IgD-negative memory B cell (primary cell): Measurements from ENCODE around the gene TSPO2. TPM values are rescaled to one million over a fixed set of nuclear protein-coding genes. Genes with fewer than 3 reads are reported as not detected.
A peak's percentile ranks its signal among the peaks of the same experiment; 100 is the strongest.

ENCODE experiments used
- H3K27ac Mint-ChIP-seq, 3 donors: one replicate each; pipeline ENCODE4 v1.8.0; 2020 to 2022; ENCODE audit warnings: mild to moderate bottlenecking in 3 of 3, mixed read lengths in 3 of 3, moderate library complexity in 1 of 3
- H3K27me3 Mint-ChIP-seq: one replicate; pipeline ENCODE4 v1.8.0; 2021; ENCODE audit warnings: mixed read lengths
- H3K36me3 Mint-ChIP-seq: one replicate; pipeline ENCODE4 v1.8.0; 2020; ENCODE audit warnings: mild to moderate bottlenecking, mixed read lengths
- H3K4me1 Mint-ChIP-seq, 3 donors: one replicate each; pipeline ENCODE4 v1.8.0; 2020 to 2022; ENCODE audit warnings: mixed read lengths in 3 of 3, mild to moderate bottlenecking in 1 of 3
- H3K4me3 Mint-ChIP-seq, 4 donors: one replicate each; pipeline ENCODE4 v1.8.0; 2020 to 2022; ENCODE audit warnings: mild to moderate bottlenecking in 4 of 4, mixed read lengths in 4 of 4, moderate library complexity in 3 of 4
- H3K9me3 Mint-ChIP-seq, 3 donors: one replicate each; pipeline ENCODE4 v1.8.0; 2020 to 2021; ENCODE audit warnings: mixed read lengths in 3 of 3, mild to moderate bottlenecking in 1 of 3
- polyA plus RNA-seq: library from polyadenylated mRNA; unstranded; fragments of 300-500 nt; fragmentation: Illumina TruSeq; gene quantifications from one replicate; pipeline ENCODE4 v1.2.3, GENCODE V29; 2021

TSPO2 gene
- polyA plus RNA-seq, 1 donor from 2014 or later, result not detected

DNA sequence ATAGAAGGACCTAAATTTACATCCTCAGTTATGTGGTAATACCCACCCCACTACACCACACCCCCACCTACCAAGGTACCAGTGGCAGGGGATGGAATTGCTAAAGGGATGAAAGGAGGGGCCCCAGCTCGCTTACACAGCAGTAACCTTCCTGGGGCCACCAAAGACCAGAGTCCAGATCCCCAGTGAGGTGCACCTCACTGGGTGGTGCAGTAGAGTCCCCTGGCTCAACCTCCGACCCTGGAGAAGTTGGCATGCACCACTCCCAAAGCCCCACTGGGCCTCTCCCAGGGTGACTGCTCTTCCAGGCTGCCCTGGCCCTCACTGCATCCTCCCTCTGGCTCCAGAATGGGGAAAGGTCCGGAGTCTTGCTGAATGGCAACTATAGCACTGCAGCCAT lies 4.1 kb upstream of the TSPO2 start:
- no peaks in the 10 kb centered on the region for H3K9me3 Mint-ChIP-seq
- H3K27ac Mint-ChIP-seq, result no peak overlapping the region
- H3K36me3 Mint-ChIP-seq, result peaks cover under 1% of the 10 kb centered on the region
- no peak overlapping the region for H3K4me3 Mint-ChIP-seq
- H3K4me1 Mint-ChIP-seq, result peaks cover 0 to under 1% (median 0%) of the 10 kb centered on the region in 3 donors
- no peaks in the 10 kb centered on the region for H3K27me3 Mint-ChIP-seq

- H3K4me3 Mint-ChIP-seq, result no peak within 1 kb of the TSS
- no peak within 1 kb of the TSS for H3K27ac Mint-ChIP-seq
- H3K4me1 Mint-ChIP-seq, result no peaks in the 10 kb centered on the region
- H3K9me3 Mint-ChIP-seq, result no peaks in the 10 kb centered on the region
- peaks cover 7% of the 10 kb centered on the region for H3K36me3 Mint-ChIP-seq
- no peaks in the 10 kb centered on the region for H3K27me3 Mint-ChIP-seq
These were observed 2.9 kb upstream of the TSPO2 start, which contains the start of gene UNC5CL for GRCh38 chr6:41039060-41039998. TSS of gene UNC5CL (minus strand) at chr6:41039221. CDS start at chr6:41035074, 4,147 bp downstream.

DNA sequence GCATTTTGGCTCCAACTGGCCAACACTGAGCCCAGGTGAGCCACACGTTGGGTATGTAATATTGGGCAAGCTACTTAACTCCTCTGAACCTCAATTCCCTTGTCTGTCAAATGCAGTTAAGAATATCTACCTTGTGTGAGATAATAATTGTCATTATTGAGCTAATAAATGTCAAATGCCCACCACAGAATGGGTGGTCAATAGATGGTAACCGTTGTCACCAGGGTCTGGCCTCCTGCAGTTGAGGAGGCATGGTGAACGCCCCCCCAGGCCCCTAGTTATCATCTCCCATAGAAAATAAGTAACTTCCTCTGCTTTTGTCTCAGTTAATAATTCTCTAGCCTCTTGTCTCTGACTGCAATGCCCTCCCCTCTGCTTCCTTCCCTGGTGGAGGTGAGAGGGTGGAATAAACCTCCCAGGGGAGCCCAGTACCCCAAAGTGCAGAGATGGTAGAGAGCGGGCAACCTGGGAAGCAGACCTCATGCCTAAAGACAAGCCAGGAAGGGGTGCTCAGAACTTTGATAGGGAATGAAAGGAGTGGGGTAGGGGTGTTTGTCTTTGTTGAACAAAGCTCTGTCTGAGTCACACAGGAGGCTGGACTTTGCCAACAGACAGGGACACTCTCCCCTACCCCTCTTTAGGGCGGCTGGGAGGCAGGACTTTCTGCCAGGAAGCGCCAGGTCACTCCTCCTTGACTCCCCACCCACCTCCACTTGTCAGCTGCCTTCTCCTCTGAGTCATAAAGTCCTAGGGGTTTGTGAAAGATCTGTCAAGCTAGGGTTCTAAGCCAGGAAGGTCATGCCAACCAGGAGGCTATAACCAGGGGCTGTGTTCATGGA lies 1.9 kb upstream of the TSPO2 start:
- H3K27me3 Mint-ChIP-seq, result no peaks in the 10 kb centered on the region
- no peaks in the 10 kb centered on the region for H3K4me1 Mint-ChIP-seq
- H3K9me3 Mint-ChIP-seq, result no peaks in the 10 kb centered on the region
- peaks cover 7% of the 10 kb centered on the region for H3K36me3 Mint-ChIP-seq
- no peak overlapping the region for H3K4me3 Mint-ChIP-seq
- no peak overlapping the region for H3K27ac Mint-ChIP-seq

DNA sequence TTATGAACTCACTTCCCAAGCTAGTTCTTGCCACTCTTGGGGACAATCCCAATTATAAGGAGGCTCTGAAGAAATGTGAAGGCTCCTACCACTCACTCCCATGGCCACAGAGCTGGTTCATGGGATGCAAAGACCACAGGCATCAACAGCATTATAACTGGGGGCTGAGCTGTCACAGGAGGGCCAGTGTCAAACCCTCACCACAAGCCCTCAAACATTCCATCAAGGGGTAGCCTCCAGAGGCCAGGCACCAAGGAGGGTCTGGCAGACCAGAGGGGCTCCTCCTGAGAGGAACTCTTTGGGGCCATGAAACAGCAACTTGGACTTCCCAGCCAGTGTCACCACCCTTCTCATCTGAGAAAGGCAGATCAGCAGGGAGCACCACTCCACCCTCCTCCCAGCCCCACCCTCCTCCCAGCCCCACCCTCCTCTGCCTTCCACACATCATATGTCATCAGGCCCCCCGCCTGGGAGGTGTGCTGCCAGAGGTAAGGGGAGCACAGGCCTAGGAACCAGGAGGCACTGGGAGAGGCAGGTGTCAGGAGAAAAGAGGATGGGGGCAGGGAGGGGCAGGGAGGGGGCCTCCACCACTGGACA lies 1.2 kb upstream of the TSPO2 start:
- Mint-ChIP-seq H3K27ac (no peak overlapping the region), H3K4me1 (no peaks in the 10 kb centered on the region)

GRCh38 chr6:41043151-41043550 lies 884 bp downstream of the TSPO2 start:
- Mint-ChIP-seq H3K27me3 (no peaks in the 10 kb centered on the region), H3K4me3 (no peak overlapping the region), H3K4me1 (no peaks in the 10 kb centered on the region), H3K36me3 (peaks cover 7% of the 10 kb centered on the region), H3K9me3 (no peaks in the 10 kb centered on the region), H3K27ac (peak overlapping the region in 1 of 3 donors; percentile 87)

More for the DNA sequence above, 1.2 kb upstream of the TSPO2 start:
- Mint-ChIP-seq H3K27me3 (no peaks in the 10 kb centered on the region), H3K36me3 (peaks cover 7% of the 10 kb centered on the region), H3K4me3 (no peak overlapping the region), H3K9me3 (no peaks in the 10 kb centered on the region)

DNA sequence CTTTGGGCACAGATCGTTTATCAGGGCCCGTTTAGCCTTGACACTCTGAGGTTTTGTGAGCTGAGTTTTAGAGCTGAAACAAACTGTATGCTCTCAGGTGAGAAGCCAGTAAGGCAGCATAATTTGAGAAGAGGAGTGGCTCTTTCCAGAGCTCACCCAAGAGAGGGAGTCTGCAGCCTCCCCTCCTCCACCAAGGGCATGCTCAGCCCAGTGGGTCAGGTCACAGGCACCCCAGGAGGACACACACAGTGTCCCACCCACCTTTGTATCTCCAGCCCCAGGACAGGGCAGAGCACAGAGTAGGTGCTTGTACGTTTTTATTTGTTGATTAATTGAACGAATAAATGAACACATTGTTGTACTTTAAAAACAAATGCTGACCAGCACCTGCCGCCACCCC lies 3.4 kb downstream of the TSPO2 start:
- H3K4me1 Mint-ChIP-seq, result no peaks in the 10 kb centered on the region
- no peaks in the 10 kb centered on the region for H3K27me3 Mint-ChIP-seq
- no peak overlapping the region for H3K27ac Mint-ChIP-seq
- H3K9me3 Mint-ChIP-seq, result no peaks in the 10 kb centered on the region
- H3K36me3 Mint-ChIP-seq, result peaks cover 11% of the 10 kb centered on the region
- H3K4me3 Mint-ChIP-seq, result no peak overlapping the region

DNA sequence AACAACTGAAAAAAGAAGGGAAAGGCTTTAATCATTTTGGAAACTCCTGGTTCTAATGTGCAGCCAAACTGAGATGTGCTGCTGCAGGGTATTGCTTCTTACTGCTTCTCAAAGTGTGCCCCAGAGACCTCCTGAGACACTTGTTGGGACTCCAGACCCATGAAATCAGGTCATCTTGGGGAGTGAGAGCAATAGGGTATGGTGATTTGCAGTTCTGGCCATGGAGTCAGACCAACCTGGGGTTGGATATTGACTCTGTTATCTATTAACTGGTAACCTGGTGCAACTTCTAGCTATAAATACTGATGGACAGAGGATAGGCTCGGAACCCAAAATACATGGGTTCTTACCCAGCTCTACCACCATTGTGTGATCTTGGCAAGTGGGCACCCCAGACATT lies 3.8 kb downstream of the TSPO2 start:
- no peaks in the 10 kb centered on the region for H3K27me3 Mint-ChIP-seq
- H3K27ac Mint-ChIP-seq, result no peak overlapping the region
- peaks cover 11% of the 10 kb centered on the region for H3K36me3 Mint-ChIP-seq
- H3K4me3 Mint-ChIP-seq, result no peak overlapping the region
- no peaks in the 10 kb centered on the region for H3K9me3 Mint-ChIP-seq
- H3K4me1 Mint-ChIP-seq, result no peaks in the 10 kb centered on the region

- no peaks in the 10 kb centered on the region for H3K9me3 Mint-ChIP-seq
- H3K4me1 Mint-ChIP-seq, result peaks cover 6 to 10% (median 9%) of the 10 kb centered on the region in 3 donors
- no peaks in the 10 kb centered on the region for H3K27me3 Mint-ChIP-seq
- peaks cover 11% of the 10 kb centered on the region for H3K36me3 Mint-ChIP-seq
- no peak overlapping the region for H3K27ac Mint-ChIP-seq
- no peak overlapping the region for H3K4me3 Mint-ChIP-seq
These were observed 5.0 kb downstream of the TSPO2 start for GRCh38 chr6:41047306-41047705.

DNA sequence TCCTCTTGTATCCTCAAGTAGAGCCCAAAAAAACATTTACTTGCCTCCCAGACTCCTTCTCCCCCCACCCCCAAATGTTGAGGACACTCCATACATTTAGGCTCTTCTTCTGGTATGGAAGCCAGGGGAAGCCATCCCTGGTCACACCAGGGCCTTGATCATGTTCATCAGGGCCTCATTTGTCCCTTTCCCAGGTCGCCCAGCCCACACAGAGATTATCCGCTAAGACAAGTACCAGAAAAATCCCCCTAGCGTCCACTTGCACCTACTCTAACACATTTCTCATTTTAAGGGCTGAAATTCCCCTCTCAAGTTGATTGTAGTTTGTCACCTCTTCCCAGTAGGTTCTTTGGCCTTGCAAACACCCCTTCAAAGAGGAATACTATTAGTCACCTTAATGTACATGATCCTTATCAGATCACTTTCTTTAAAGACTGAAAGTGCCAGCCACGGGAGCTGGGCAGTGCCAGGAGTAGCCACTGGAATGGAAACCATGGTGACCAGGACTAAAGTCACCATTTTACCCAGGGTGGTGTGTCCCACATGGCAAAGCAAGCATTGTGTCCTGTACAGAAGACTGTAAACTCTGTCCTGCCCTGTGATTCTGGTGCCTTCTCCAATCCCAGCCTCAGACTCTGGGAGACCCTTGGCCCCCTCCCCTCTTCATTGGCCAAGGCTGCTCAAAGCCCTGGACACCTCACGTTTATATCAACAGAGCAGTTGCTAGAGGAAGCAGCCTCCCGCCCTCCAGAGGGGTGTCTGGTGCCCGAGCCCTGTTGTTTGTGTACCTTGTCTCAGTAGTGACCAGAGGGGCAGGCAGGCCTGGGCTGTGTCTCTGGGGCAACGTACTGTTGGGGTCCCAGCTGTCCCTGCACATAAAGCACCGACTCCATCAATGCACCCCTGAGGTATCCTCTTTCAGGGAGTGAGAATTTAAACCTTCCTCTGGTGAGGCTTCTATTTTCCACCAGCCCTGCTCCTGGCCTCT lies 5.8 kb downstream of the TSPO2 start:
- H3K27ac Mint-ChIP-seq, result no peak overlapping the region
- H3K9me3 Mint-ChIP-seq, result no peaks in the 10 kb centered on the region
- peaks cover 11% of the 10 kb centered on the region for H3K36me3 Mint-ChIP-seq
- H3K4me3 Mint-ChIP-seq, result no peak overlapping the region
- H3K4me1 Mint-ChIP-seq, result peaks cover 6 to 16% (median 9%) of the 10 kb centered on the region in 3 donors
- no peaks in the 10 kb centered on the region for H3K27me3 Mint-ChIP-seq

DNA sequence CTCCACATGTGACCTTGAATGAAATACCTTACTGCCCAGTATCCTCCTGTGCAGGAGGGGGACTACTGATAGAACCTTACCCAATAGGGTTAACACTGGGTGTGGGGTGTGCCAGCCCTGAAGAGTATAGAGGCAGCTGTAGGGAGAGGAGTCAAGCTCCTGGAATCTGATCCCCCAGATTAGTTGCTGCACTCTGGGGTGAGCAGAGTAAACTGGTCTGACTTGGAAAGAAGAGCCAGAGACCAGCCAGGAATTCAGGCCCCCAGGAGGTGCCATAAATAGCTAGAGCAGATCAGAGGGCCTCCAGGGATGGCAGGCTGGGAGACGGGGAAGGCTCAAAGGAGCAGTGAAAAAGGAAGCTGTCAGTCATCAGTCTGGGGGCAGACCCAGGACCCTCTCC lies 7.3 kb downstream of the TSPO2 start:
- H3K4me1 Mint-ChIP-seq, result peaks cover 6 to 16% (median 9%) of the 10 kb centered on the region in 3 donors
- H3K9me3 Mint-ChIP-seq, result no peaks in the 10 kb centered on the region
- H3K36me3 Mint-ChIP-seq, result peaks cover 5% of the 10 kb centered on the region
- H3K4me3 Mint-ChIP-seq, result no peak overlapping the region
- H3K27me3 Mint-ChIP-seq, result no peaks in the 10 kb centered on the region
- H3K27ac Mint-ChIP-seq, result no peak overlapping the region

DNA sequence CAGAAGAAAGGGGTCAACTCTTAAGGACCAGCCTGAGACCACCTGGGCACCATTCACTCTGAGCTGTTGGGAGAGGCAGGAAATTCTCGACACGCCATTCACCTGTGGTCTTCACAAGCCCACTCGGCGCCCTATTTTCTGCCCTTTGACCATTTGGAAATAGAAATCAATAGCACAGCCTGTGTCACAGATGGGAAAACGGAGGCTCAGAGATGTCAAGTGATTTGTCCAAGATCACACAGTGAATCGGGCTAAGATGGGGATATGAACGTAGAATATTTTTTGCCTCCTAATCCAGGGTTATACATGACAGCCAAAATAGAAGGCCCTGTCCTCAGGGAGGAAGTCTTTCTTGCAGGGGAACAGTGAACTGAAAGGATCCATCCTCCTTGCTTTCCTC lies 7.7 kb downstream of the TSPO2 start:
- Mint-ChIP-seq H3K4me3 (no peak overlapping the region), H3K4me1 (peaks cover 6 to 16% (median 9%) of the 10 kb centered on the region in 3 donors), H3K27ac (no peak overlapping the region), H3K27me3 (no peaks in the 10 kb centered on the region), H3K36me3 (peaks cover 5% of the 10 kb centered on the region), H3K9me3 (no peaks in the 10 kb centered on the region)

GRCh38 chr6:41050536-41050935 lies 8.3 kb downstream of the TSPO2 start:
- H3K9me3 Mint-ChIP-seq, result no peaks in the 10 kb centered on the region
- peaks cover 6 to 17% (median 9%) of the 10 kb centered on the region in 3 donors for H3K4me1 Mint-ChIP-seq
- H3K27me3 Mint-ChIP-seq, result no peaks in the 10 kb centered on the region
- no peak overlapping the region for H3K27ac Mint-ChIP-seq
- H3K4me3 Mint-ChIP-seq, result no peak overlapping the region
- peaks cover 5% of the 10 kb centered on the region for H3K36me3 Mint-ChIP-seq

DNA sequence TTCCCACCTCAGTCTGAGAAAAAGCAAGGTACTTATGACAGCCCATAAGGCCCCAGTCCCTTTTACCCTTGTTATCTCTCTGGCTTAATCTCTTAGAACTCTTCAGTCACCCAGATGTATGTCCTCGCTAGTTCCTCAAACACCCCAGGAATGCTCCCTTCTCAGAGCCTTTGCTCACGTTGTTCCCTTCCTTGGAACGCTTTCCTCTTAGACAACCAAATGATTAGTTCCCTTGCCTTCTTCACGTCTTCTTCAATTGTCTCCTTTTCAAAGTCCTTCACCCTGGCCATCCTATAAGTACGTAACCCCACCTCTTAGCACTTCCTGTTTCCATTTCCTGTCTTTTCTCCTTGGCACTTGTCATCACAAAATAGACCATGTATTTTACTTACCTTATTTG lies 9.6 kb downstream of the TSPO2 start:
- peaks cover 5% of the 10 kb centered on the region for H3K36me3 Mint-ChIP-seq
- H3K9me3 Mint-ChIP-seq, result no peaks in the 10 kb centered on the region
- H3K4me3 Mint-ChIP-seq, result peak overlapping the region in 2 of 4 donors; percentile 65 to 88
- H3K4me1 Mint-ChIP-seq, result peaks cover 6 to 17% (median 9%) of the 10 kb centered on the region in 3 donors
- no peaks in the 10 kb centered on the region for H3K27me3 Mint-ChIP-seq
- peak overlapping the region in 1 of 3 donors; percentile 11 for H3K27ac Mint-ChIP-seq

- H3K27me3 Mint-ChIP-seq, result no peaks in the 10 kb centered on the region
- H3K9me3 Mint-ChIP-seq, result no peaks in the 10 kb centered on the region
- peaks cover 6 to 17% (median 9%) of the 10 kb centered on the region in 3 donors for H3K4me1 Mint-ChIP-seq
- H3K27ac Mint-ChIP-seq, result peak within 1 kb of the TSS in 1 of 3 donors; percentile 31
- H3K4me3 Mint-ChIP-seq, result peak within 1 kb of the TSS in 2 of 4 donors; percentile 65 to 88
- peaks cover 5% of the 10 kb centered on the region for H3K36me3 Mint-ChIP-seq
These were observed 10.8 kb downstream of the TSPO2 start, which contains the start of gene APOBEC2 for GRCh38 chr6:41053041-41053440. TSS of gene APOBEC2 (plus strand) at chr6:41053202. CDS start at chr6:41053348, 146 bp downstream.
